ENCODE measurements around the gene CIDEB. TPM values are rescaled to one million over a fixed set of nuclear protein-coding genes. Genes with fewer than 3 reads are reported as not detected.

CIDEB gene
- total and polyA plus RNA-seq, 2 of the 13 experiments (the other 11 are each of a cell fraction or from before 2014, with no cell fraction given), result 35.8 to 110 TPM

DNA sequence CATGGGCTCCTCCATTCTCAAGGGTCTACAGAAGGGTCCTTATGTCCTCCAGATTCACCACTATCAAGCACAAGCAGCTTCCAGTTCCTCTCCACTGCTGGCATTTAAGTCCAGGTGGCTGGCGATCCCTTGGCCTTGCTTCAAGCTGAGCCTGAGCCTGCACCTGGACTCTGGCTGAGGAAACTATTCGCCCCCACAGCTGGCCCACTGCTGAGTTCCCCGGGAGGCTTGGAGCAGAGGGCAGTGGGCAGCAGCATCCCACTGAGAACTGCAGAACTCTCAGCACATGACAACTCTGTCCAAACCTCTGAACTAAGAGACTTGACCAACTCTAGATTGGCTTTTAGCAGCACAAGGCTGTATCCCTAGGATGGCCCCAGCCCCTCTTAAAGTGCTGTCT lies 25.0 kb downstream of the CIDEB start:
- Histone ChIP-seq H3K4me1 (ENCODE audit: insufficient read depth, low read length) (no peaks in the 10 kb centered on the region), H3K4me3 (replicated peaks in 1 of 3; ENCODE audit: insufficient read depth in 1 of 3, low read depth in 2 of 3, low read length in 3 of 3) (no peak overlapping the region), H3K9ac (ENCODE audit: insufficient read depth, low read depth, low read length) (no peak overlapping the region), H2AFZ (ENCODE audit: low read length) (no peak overlapping the region), H3K79me2 (ENCODE audit: insufficient read depth, low read length) (no peaks in the 10 kb centered on the region), H3K9me3 (ENCODE audit: low read length) (no peaks in the 10 kb centered on the region), H3K27ac (ENCODE audit: extremely low read length, insufficient read depth, low read length) (no peak overlapping the region), H3K27me3 (ENCODE audit: control insufficient read depth in 1 of 2, insufficient read depth in 2 of 2, low read length in 2 of 2) (no peaks in the 10 kb centered on the region), H3K36me3 (replicated peaks in 1 of 2; ENCODE audit: control insufficient read depth in 1 of 2, insufficient read depth in 2 of 2, low read length in 2 of 2) (no peaks in the 10 kb centered on the region), H3K4me2 (ENCODE audit: low read depth, low read length) (no peak overlapping the region), H4K20me1 (ENCODE audit: insufficient read depth, low read length) (no peaks in the 10 kb centered on the region)
- FAIRE-seq (no peak), DNase-seq (ENCODE audit: low spot score) (no peak), ATAC-seq (no peak)
- no TSS peak for BruUV-seq (replicated peaks)
- 82% methylated on average over 3 of the region's 3 CpGs for WGBS (ENCODE audit: low lambda C conversion rate)
- in situ Hi-C loops (cut with HindIII; ENCODE audit: extremely low pct_ligation_motif_present, low pct_unique_long_range_greater_than_20kb) (no loop called here), intact Hi-C loops (cut with micrococcal nuclease; ENCODE audit: unreplicated experiment) (no loop called here)
- ChIA-PET POLR2A (interaction anchor here (1.2 to 4.8 kb wide), 6 partner anchors 9 to 40 kb away, joined by 3 to 27 read pairs (median 11); partner anchors contain the start of genes CIDEB, RABGGTA and TINF2), CTCF (ENCODE audit: low intra/inter-chr PET ratio, low total read pairs) (no interaction called here)
- no peak for TF ChIP-seq ZNF484 (CRISPR knock-in tag; IDR thresholded peaks at IDR 0.05; ENCODE audit: borderline replicate concordance, low read depth)
- no peak for TF ChIP-seq DNMT3B (CRISPR knock-in tag; conservative IDR thresholded peaks at IDR 0.05)
- TF ChIP-seq ZNF678 (CRISPR knock-in tag; IDR thresholded peaks at IDR 0.05), result no peak
- 0 out of 2 replicates have a peak, but pooled peaks have one; percentile 63 for TF ChIP-seq NRL (CRISPR knock-in tag; IDR thresholded peaks at IDR 0.05; ENCODE audit: borderline replicate concordance)
- no peak for TF ChIP-seq NFE2L2 (IDR thresholded peaks at IDR 0.05; ENCODE audit: low read length)
- no peak for TF ChIP-seq AHR (CRISPR knock-in tag; IDR thresholded peaks at IDR 0.05)
- TF ChIP-seq EP300 (IDR thresholded peaks at IDR 0.05; ENCODE audit: low read depth in 2 of 2, low read length in 2 of 2), result no peak
- no peak for TF ChIP-seq EP300 (CRISPR knock-in tag; IDR thresholded peaks at IDR 0.05; ENCODE audit: borderline replicate concordance)
- peak; percentile 54; the same call in 1 of the 2 replicates for TF ChIP-seq NPAS2 (CRISPR knock-in tag; IDR thresholded peaks at IDR 0.05; ENCODE audit: borderline replicate concordance)
- TF ChIP-seq, protein P1, sequence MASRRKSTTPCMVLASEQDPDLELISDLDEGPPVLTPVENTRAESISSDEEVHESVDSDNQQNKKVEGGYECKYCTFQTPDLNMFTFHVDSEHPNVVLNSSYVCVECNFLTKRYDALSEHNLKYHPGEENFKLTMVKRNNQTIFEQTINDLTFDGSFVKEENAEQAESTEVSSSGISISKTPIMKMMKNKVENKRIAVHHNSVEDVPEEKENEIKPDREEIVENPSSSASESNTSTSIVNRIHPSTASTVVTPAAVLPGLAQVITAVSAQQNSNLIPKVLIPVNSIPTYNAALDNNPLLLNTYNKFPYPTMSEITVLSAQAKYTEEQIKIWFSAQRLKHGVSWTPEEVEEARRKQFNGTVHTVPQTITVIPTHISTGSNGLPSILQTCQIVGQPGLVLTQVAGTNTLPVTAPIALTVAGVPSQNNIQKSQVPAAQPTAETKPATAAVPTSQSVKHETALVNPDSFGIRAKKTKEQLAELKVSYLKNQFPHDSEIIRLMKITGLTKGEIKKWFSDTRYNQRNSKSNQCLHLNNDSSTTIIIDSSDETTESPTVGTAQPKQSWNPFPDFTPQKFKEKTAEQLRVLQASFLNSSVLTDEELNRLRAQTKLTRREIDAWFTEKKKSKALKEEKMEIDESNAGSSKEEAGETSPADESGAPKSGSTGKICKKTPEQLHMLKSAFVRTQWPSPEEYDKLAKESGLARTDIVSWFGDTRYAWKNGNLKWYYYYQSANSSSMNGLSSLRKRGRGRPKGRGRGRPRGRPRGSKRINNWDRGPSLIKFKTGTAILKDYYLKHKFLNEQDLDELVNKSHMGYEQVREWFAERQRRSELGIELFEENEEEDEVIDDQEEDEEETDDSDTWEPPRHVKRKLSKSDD (CRISPR knock-in tag; IDR thresholded peaks at IDR 0.05; ENCODE audit: low read depth), result no peak
- TF ChIP-seq, protein P2, sequence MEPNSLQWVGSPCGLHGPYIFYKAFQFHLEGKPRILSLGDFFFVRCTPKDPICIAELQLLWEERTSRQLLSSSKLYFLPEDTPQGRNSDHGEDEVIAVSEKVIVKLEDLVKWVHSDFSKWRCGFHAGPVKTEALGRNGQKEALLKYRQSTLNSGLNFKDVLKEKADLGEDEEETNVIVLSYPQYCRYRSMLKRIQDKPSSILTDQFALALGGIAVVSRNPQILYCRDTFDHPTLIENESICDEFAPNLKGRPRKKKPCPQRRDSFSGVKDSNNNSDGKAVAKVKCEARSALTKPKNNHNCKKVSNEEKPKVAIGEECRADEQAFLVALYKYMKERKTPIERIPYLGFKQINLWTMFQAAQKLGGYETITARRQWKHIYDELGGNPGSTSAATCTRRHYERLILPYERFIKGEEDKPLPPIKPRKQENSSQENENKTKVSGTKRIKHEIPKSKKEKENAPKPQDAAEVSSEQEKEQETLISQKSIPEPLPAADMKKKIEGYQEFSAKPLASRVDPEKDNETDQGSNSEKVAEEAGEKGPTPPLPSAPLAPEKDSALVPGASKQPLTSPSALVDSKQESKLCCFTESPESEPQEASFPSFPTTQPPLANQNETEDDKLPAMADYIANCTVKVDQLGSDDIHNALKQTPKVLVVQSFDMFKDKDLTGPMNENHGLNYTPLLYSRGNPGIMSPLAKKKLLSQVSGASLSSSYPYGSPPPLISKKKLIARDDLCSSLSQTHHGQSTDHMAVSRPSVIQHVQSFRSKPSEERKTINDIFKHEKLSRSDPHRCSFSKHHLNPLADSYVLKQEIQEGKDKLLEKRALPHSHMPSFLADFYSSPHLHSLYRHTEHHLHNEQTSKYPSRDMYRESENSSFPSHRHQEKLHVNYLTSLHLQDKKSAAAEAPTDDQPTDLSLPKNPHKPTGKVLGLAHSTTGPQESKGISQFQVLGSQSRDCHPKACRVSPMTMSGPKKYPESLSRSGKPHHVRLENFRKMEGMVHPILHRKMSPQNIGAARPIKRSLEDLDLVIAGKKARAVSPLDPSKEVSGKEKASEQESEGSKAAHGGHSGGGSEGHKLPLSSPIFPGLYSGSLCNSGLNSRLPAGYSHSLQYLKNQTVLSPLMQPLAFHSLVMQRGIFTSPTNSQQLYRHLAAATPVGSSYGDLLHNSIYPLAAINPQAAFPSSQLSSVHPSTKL (CRISPR knock-in tag; IDR thresholded peaks at IDR 0.05), result no peak
- peak; percentile 44 for TF ChIP-seq ZNF883 (CRISPR knock-in tag; IDR thresholded peaks at IDR 0.05; ENCODE audit: not compliant biosample characterization)
- TF ChIP-seq ZFX (CRISPR knock-in tag; IDR thresholded peaks at IDR 0.05; ENCODE audit: low read depth), result no peak
- peak; percentile 26 for TF ChIP-seq RBM22 (optimal IDR thresholded peaks at IDR 0.05; ENCODE audit: low read length)
- no peak for TF ChIP-seq ZNF256 (CRISPR knock-in tag; conservative IDR thresholded peaks at IDR 0.05)
- TF ChIP-seq MIER2 (CRISPR knock-in tag; IDR thresholded peaks at IDR 0.05), result no peak
- TF ChIP-seq ZNF558 (CRISPR knock-in tag; IDR thresholded peaks at IDR 0.05; ENCODE audit: borderline replicate concordance), result no peak
- TF ChIP-seq ZNF30 (CRISPR knock-in tag; IDR thresholded peaks at IDR 0.05), result no peak
- no peak for TF ChIP-seq ZNF589 (CRISPR knock-in tag; conservative IDR thresholded peaks at IDR 0.05)
- TF ChIP-seq EZH2 (conservative IDR thresholded peaks at IDR 0.05; ENCODE audit: low read depth, low read length), result no peak
- TF ChIP-seq ASH2L (IDR thresholded peaks at IDR 0.05; ENCODE audit: insufficient read length, low read depth, low read length), result no peak

Data from HepG2 (cell line).